WTC11 (cell line): ENCODE results near the gene OGA. TPM values are rescaled to one million over a fixed set of nuclear protein-coding genes. Genes with fewer than 3 reads are reported as not detected.
A peak's percentile ranks its signal among the peaks of the same experiment; 100 is the strongest.

ENCODE experiments used
- ATAC-seq: fragments of 200-7000 bp; cut with Tn5 transposase; 2 replicates; pipeline ENCODE4 v1.10.0; 2021; ENCODE audit warnings: mild to moderate bottlenecking, moderate library complexity
- CTCF ChIA-PET: fragments of 300-600 bp; sonication (Branson Sonifier 250); formaldehyde crosslinking; loops from one replicate; lab custom pipeline; 2021; ENCODE audit warnings: antibody characterized with exemption; lab: Charles Lee
- POLR2A ChIA-PET: fragments of 350-600 bp; sonication (Branson Sonifier 250); formaldehyde crosslinking; loops from one replicate; lab custom pipeline; 2021; ENCODE audit warnings: antibody characterized with exemption; lab: Charles Lee
- DNase-seq: peaks from one replicate; pipeline ENCODE4 v3.0.0; 2021; ENCODE audit warnings: low spot score
- H3K27ac Mint-ChIP-seq: 2 replicates; pipeline ENCODE4 v1.8.0; 2021; ENCODE audit warnings: mixed read lengths
- H3K27me3 Mint-ChIP-seq: 2 replicates; pipeline ENCODE4 v1.8.0; 2021; ENCODE audit warnings: low read depth, mild to moderate bottlenecking, moderate library complexity, mixed read lengths
- H3K36me3 Mint-ChIP-seq: 2 replicates; pipeline ENCODE4 v1.8.0; 2021; ENCODE audit warnings: mixed read lengths
- H3K4me1 Mint-ChIP-seq: 2 replicates; pipeline ENCODE4 v1.8.0; 2022; ENCODE audit warnings: mixed read lengths
- H3K4me3 Mint-ChIP-seq: 2 replicates; pipeline ENCODE4 v1.8.0; 2021; ENCODE audit warnings: mild to moderate bottlenecking, moderate library complexity, mixed read lengths
- H3K9me3 Mint-ChIP-seq: 2 replicates; pipeline ENCODE4 v1.8.0; 2021; ENCODE audit warnings: mixed read lengths
- AR ChIP-seq: fragments of 250-450 bp; sonication (Bioruptor Pico); IDR thresholded peaks from 2 replicates; pipeline ENCODE4 v1.9.0; 2021; ENCODE audit warnings: mild to moderate bottlenecking
- ETV6 ChIP-seq: sonication (generic); formaldehyde crosslinking; IDR thresholded peaks from 2 replicates; pipeline ENCODE4 v1.8.1; 2022; ENCODE audit warnings: mild to moderate bottlenecking, missing genetic modification reagents
- FOXP1 ChIP-seq: sonication (generic); formaldehyde crosslinking; IDR thresholded peaks from 2 replicates; pipeline ENCODE4 v1.8.0; 2022; ENCODE audit warnings: missing genetic modification reagents, mild to moderate bottlenecking, moderate library complexity, borderline replicate concordance
- MXD4 ChIP-seq: fragments of 250-450 bp; sonication (Bioruptor Pico); IDR thresholded peaks from 2 replicates; pipeline ENCODE4 v1.8.0; 2021; ENCODE audit warnings: mild to moderate bottlenecking, moderate library complexity, borderline replicate concordance
- MYBL2 ChIP-seq: sonication (generic); formaldehyde crosslinking; IDR thresholded peaks from 2 replicates; pipeline ENCODE4 v1.8.1; 2023; ENCODE audit warnings: mild to moderate bottlenecking, moderate library complexity, missing genetic modification reagents
- NFYB ChIP-seq: sonication (generic); formaldehyde crosslinking; conservative IDR thresholded peaks from 2 replicates; pipeline ENCODE4 v1.8.0; 2022; ENCODE audit warnings: low read depth, missing genetic modification reagents
- NR2C2 ChIP-seq: sonication (generic); formaldehyde crosslinking; IDR thresholded peaks from 2 replicates; pipeline ENCODE4 v1.8.0; 2022; ENCODE audit warnings: mild to moderate bottlenecking, missing genetic modification reagents
- SMAD3 ChIP-seq: sonication (generic); formaldehyde crosslinking; IDR thresholded peaks from 2 replicates; pipeline ENCODE4 v1.8.0; 2022; ENCODE audit warnings: missing genetic modification reagents, mild to moderate bottlenecking, borderline replicate concordance
- TEAD4 ChIP-seq: sonication (generic); formaldehyde crosslinking; IDR thresholded peaks from 2 replicates; pipeline ENCODE4 v1.8.0; 2022; ENCODE audit warnings: mild to moderate bottlenecking, missing genetic modification reagents
- ZBTB21 ChIP-seq: sonication (generic); formaldehyde crosslinking; IDR thresholded peaks from 2 replicates; pipeline ENCODE4 v1.8.1; 2023; ENCODE audit warnings: mild to moderate bottlenecking, missing genetic modification reagents, borderline replicate concordance
- ZMAT4 ChIP-seq: fragments of 250-450 bp; sonication (Bioruptor Pico); IDR thresholded peaks from 2 replicates; pipeline ENCODE4 v1.9.0; 2021; ENCODE audit warnings: mild to moderate bottlenecking
- ZNF121 ChIP-seq: sonication (generic); formaldehyde crosslinking; IDR thresholded peaks from 2 replicates; pipeline ENCODE4 v1.8.0; 2023; ENCODE audit warnings: missing genetic modification reagents
- ZNF317 ChIP-seq: sonication (generic); formaldehyde crosslinking; IDR thresholded peaks from 2 replicates; pipeline ENCODE4 v1.8.1; 2023; ENCODE audit warnings: low read depth, mild to moderate bottlenecking, moderate library complexity, missing genetic modification reagents, borderline replicate concordance
- ZNF423 ChIP-seq: fragments of 250-450 bp; sonication (Bioruptor Pico); IDR thresholded peaks from 2 replicates; pipeline ENCODE4 v2.1.2; 2022; ENCODE audit warnings: mild to moderate bottlenecking, moderate library complexity
- total RNA-seq: library from RNA; stranded (reverse); gene quantifications from 3 replicates; pipeline ENCODE4 v1.2.3, GENCODE V29; 2021
- TF ChIP-seq, protein P1 (sequence below): sonication (generic); formaldehyde crosslinking; IDR thresholded peaks from 2 replicates; pipeline ENCODE4 v1.8.1; 2022; ENCODE audit warnings: mild to moderate bottlenecking, moderate library complexity, missing genetic modification reagents
- TF ChIP-seq, protein P2 (sequence below): sonication (generic); formaldehyde crosslinking; IDR thresholded peaks from 2 replicates; pipeline ENCODE4 v1.8.1; 2023; ENCODE audit warnings: mild to moderate bottlenecking, missing genetic modification reagents
- TF ChIP-seq, protein P3 (sequence below): sonication (generic); formaldehyde crosslinking; IDR thresholded peaks from 2 replicates; pipeline ENCODE4 v1.8.0; 2023; ENCODE audit warnings: mild to moderate bottlenecking, missing genetic modification reagents
- TF ChIP-seq, protein P4 (sequence below): fragments of 250-450 bp; sonication (Bioruptor Pico); IDR thresholded peaks from 2 replicates; pipeline ENCODE4 v1.9.0; 2021; ENCODE audit warnings: mild to moderate bottlenecking, borderline replicate concordance

OGA gene
- total RNA-seq, 1 experiment from 2014 or later, result 111 TPM

GRCh38 chr10:101837748-101838147 lies 19.5 kb upstream of the OGA start:
- H3K4me1 Mint-ChIP-seq, result peaks cover 37% of the 10 kb centered on the region
- H3K27ac Mint-ChIP-seq, result no peak overlapping the region
- ATAC-seq (no peak), DNase-seq (no peak)
- H3K9me3 Mint-ChIP-seq, result no peaks in the 10 kb centered on the region
- peaks cover 17% of the 10 kb centered on the region for H3K27me3 Mint-ChIP-seq
- POLR2A ChIA-PET, result no interaction called here
- H3K4me3 Mint-ChIP-seq, result no peak overlapping the region
- H3K36me3 Mint-ChIP-seq, result no peaks in the 10 kb centered on the region
- CTCF ChIA-PET, result interaction anchor here (1.0 to 5.5 kb wide), 4 partner anchors 171 to 237 kb away, joined by 3 to 304 read pairs (median 85); partner anchors contain the start of gene HPS6
- TF ChIP-seq SMAD3 (CRISPR knock-in tag) (no peak), NR2C2 (CRISPR knock-in tag) (no peak), MYBL2 (CRISPR knock-in tag) (no peak), ZMAT4 (CRISPR knock-in tag) (no peak), MXD4 (CRISPR knock-in tag) (no peak), ZBTB21 (CRISPR knock-in tag) (no peak)
- TF ChIP-seq, protein P1, sequence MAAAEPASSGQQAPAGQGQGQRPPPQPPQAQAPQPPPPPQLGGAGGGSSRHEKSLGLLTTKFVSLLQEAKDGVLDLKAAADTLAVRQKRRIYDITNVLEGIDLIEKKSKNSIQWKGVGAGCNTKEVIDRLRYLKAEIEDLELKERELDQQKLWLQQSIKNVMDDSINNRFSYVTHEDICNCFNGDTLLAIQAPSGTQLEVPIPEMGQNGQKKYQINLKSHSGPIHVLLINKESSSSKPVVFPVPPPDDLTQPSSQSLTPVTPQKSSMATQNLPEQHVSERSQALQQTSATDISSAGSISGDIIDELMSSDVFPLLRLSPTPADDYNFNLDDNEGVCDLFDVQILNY (CRISPR knock-in tag), result no peak
- TF ChIP-seq, protein P2, sequence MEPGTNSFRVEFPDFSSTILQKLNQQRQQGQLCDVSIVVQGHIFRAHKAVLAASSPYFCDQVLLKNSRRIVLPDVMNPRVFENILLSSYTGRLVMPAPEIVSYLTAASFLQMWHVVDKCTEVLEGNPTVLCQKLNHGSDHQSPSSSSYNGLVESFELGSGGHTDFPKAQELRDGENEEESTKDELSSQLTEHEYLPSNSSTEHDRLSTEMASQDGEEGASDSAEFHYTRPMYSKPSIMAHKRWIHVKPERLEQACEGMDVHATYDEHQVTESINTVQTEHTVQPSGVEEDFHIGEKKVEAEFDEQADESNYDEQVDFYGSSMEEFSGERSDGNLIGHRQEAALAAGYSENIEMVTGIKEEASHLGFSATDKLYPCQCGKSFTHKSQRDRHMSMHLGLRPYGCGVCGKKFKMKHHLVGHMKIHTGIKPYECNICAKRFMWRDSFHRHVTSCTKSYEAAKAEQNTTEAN (CRISPR knock-in tag), result no peak
- TF ChIP-seq, protein P3, sequence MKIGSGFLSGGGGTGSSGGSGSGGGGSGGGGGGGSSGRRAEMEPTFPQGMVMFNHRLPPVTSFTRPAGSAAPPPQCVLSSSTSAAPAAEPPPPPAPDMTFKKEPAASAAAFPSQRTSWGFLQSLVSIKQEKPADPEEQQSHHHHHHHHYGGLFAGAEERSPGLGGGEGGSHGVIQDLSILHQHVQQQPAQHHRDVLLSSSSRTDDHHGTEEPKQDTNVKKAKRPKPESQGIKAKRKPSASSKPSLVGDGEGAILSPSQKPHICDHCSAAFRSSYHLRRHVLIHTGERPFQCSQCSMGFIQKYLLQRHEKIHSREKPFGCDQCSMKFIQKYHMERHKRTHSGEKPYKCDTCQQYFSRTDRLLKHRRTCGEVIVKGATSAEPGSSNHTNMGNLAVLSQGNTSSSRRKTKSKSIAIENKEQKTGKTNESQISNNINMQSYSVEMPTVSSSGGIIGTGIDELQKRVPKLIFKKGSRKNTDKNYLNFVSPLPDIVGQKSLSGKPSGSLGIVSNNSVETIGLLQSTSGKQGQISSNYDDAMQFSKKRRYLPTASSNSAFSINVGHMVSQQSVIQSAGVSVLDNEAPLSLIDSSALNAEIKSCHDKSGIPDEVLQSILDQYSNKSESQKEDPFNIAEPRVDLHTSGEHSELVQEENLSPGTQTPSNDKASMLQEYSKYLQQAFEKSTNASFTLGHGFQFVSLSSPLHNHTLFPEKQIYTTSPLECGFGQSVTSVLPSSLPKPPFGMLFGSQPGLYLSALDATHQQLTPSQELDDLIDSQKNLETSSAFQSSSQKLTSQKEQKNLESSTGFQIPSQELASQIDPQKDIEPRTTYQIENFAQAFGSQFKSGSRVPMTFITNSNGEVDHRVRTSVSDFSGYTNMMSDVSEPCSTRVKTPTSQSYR (CRISPR knock-in tag), result no peak
- TF ChIP-seq, all 79 proteins: peak for 0

DNA sequence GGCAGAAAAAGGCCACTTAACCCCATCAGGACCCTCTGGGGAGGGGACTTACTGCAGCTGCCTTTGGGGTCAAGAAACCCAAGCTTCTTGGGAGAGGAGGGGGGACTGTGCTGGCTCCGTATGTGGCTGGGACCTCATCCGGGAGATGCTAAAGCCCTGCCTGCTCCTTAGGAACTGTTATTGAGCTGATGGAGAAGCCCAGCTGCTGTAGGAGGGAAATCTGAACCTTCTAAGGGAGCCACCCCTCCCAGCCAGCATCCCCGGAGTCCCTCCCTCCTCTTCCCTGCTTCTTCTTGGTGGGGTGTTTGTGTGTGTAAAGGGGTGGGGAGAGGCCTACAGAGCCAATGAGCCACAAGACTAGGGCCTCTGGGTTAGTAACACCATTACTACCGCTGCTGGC lies 17.1 kb upstream of the OGA start:
- DNase-seq, result no peak
- Mint-ChIP-seq H3K27me3 (no peaks in the 10 kb centered on the region; the same call in none of the 2 replicates), H3K36me3 (no peaks in the 10 kb centered on the region), H3K27ac (peak overlapping the region; percentile 63), H3K4me3 (no peak overlapping the region), H3K9me3 (no peaks in the 10 kb centered on the region), H3K4me1 (peaks cover 28% of the 10 kb centered on the region)
- CTCF ChIA-PET, result interaction anchor here (0.6 to 3.0 kb wide), 19 partner anchors 8 to 272 kb away, joined by 3 to 36 read pairs (median 4); partner anchors contain the start of genes DPCD, KCNIP2, OGA and POLL
- TF ChIP-seq ZNF121 (CRISPR knock-in tag) (no peak), ETV6 (CRISPR knock-in tag) (no peak), NFYB (CRISPR knock-in tag) (no peak), ZMAT4 (CRISPR knock-in tag) (no peak), TEAD4 (CRISPR knock-in tag) (no peak)
- ATAC-seq, result no peak
- POLR2A ChIA-PET, result interaction anchor here (0.6 to 1.5 kb wide), 2 partner anchors 17 to 188 kb away, joined by 4 to 5 read pairs; partner anchors contain the start of gene OGA

DNA sequence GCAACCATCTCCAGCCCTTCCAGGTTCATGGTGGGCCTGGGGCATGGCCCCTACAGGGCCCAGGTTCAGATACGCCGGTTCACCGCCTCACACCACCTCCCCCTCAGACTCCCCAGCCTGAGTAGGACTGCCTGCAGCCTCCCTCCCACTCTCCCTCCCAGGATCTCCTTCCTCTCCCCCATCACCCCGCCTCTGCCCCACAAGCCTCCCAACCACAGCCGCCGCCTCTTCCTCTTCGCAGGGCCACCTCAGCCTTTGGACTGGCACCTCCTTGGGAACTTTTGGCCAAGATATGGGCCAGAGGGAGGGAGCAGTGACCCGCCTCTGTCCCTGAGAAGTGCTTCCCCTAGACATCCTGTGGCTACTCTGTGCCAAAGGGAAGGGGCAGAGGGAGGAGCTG lies 16.1 kb upstream of the OGA start:
- ChIA-PET CTCF (no interaction called here), POLR2A (no interaction called here)
- DNase-seq (no peak), ATAC-seq (no peak)
- no peaks in the 10 kb centered on the region for H3K9me3 Mint-ChIP-seq
- no peaks in the 10 kb centered on the region for H3K36me3 Mint-ChIP-seq
- no peaks in the 10 kb centered on the region; the same call in none of the 2 replicates for H3K27me3 Mint-ChIP-seq
- H3K4me3 Mint-ChIP-seq, result no peak overlapping the region
- H3K4me1 Mint-ChIP-seq, result peaks cover 30% of the 10 kb centered on the region
- no peak overlapping the region for H3K27ac Mint-ChIP-seq
- TF ChIP-seq ZNF317 (CRISPR knock-in tag), result no peak
- TF ChIP-seq MYBL2 (CRISPR knock-in tag), result no peak
- TF ChIP-seq AR (CRISPR knock-in tag), result no peak
- no peak for TF ChIP-seq FOXP1 (CRISPR knock-in tag)
- TF ChIP-seq ZNF423 (CRISPR knock-in tag), result no peak
- TF ChIP-seq, protein P4, sequence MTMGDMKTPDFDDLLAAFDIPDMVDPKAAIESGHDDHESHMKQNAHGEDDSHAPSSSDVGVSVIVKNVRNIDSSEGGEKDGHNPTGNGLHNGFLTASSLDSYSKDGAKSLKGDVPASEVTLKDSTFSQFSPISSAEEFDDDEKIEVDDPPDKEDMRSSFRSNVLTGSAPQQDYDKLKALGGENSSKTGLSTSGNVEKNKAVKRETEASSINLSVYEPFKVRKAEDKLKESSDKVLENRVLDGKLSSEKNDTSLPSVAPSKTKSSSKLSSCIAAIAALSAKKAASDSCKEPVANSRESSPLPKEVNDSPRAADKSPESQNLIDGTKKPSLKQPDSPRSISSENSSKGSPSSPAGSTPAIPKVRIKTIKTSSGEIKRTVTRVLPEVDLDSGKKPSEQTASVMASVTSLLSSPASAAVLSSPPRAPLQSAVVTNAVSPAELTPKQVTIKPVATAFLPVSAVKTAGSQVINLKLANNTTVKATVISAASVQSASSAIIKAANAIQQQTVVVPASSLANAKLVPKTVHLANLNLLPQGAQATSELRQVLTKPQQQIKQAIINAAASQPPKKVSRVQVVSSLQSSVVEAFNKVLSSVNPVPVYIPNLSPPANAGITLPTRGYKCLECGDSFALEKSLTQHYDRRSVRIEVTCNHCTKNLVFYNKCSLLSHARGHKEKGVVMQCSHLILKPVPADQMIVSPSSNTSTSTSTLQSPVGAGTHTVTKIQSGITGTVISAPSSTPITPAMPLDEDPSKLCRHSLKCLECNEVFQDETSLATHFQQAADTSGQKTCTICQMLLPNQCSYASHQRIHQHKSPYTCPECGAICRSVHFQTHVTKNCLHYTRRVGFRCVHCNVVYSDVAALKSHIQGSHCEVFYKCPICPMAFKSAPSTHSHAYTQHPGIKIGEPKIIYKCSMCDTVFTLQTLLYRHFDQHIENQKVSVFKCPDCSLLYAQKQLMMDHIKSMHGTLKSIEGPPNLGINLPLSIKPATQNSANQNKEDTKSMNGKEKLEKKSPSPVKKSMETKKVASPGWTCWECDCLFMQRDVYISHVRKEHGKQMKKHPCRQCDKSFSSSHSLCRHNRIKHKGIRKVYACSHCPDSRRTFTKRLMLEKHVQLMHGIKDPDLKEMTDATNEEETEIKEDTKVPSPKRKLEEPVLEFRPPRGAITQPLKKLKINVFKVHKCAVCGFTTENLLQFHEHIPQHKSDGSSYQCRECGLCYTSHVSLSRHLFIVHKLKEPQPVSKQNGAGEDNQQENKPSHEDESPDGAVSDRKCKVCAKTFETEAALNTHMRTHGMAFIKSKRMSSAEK (CRISPR knock-in tag), result no peak
